H9 (cell line): Measurements from ENCODE around the gene ASCL1. TPM values are rescaled to one million over a fixed set of nuclear protein-coding genes. Genes with fewer than 3 reads are reported as not detected.

Experiments used
- DNase-seq: peaks from one replicate; pipeline ENCODE4 v3.0.0-alpha.2; 2017
- H2AFZ ChIP-seq: one replicate; pipeline ENCODE4 v1.6.1; 2013; ENCODE audit warnings: mild to moderate bottlenecking, low read length, control low read depth, moderate library complexity
- H2AK5ac ChIP-seq: 2 replicates; pipeline ENCODE4 v1.6.1; 2013; ENCODE audit warnings: low read length, control low read depth, mixed read lengths; ENCODE audit not compliant: insufficient read length
- H2BK120ac ChIP-seq: one replicate; pipeline ENCODE4 v1.6.1; 2013; ENCODE audit warnings: low read depth, mild to moderate bottlenecking, low read length, control low read depth, inconsistent platforms; ENCODE audit not compliant: poor library complexity, severe bottlenecking
- H2BK12ac ChIP-seq: 2 replicates; pipeline ENCODE4 v1.6.1; 2013; ENCODE audit warnings: low read length, control low read depth, mixed read lengths, low read depth; ENCODE audit not compliant: insufficient read length
- H2BK15ac ChIP-seq: 2 replicates; pipeline ENCODE4 v1.6.1; 2013; ENCODE audit warnings: low read depth, low read length, control low read depth
- H2BK20ac ChIP-seq: one replicate; pipeline ENCODE4 v1.6.1; 2013; ENCODE audit warnings: low read depth, mild to moderate bottlenecking, low read length, control low read depth, inconsistent platforms; ENCODE audit not compliant: poor library complexity, severe bottlenecking
- H2BK5ac ChIP-seq: 2 replicates; pipeline ENCODE4 v1.6.1; 2013; ENCODE audit warnings: low read length, control low read depth, mixed read lengths; ENCODE audit not compliant: insufficient read length
- H3K14ac ChIP-seq: 2 replicates; pipeline ENCODE4 v1.6.1; 2013; ENCODE audit warnings: low read length, control low read depth; ENCODE audit not compliant: insufficient read depth
- H3K18ac ChIP-seq: 2 replicates; pipeline ENCODE4 v1.6.1; 2013; ENCODE audit warnings: low read depth, mild to moderate bottlenecking, mixed read lengths, low read length, control low read depth; ENCODE audit not compliant: insufficient read length
- H3K23ac ChIP-seq: 2 replicates; pipeline ENCODE4 v1.6.1; 2013; ENCODE audit warnings: low read length, control low read depth, mixed read lengths, low read depth; ENCODE audit not compliant: insufficient read length
- H3K23me2 ChIP-seq: 2 replicates; pipeline ENCODE4 v1.6.1; 2013; ENCODE audit warnings: low read depth, mild to moderate bottlenecking, mixed read lengths, low read length, control low read depth; ENCODE audit not compliant: insufficient read length, poor library complexity, severe bottlenecking
- H3K27ac ChIP-seq: 2 replicates; pipeline ENCODE4 v1.5.1; 2013; ENCODE audit warnings: low read length, control low read depth, mixed read lengths, low read depth; ENCODE audit not compliant: insufficient read length
- H3K27me3 ChIP-seq: 2 replicates; pipeline ENCODE4 v1.6.1; 2013; ENCODE audit warnings: low read length, control low read depth, inconsistent platforms; ENCODE audit not compliant: insufficient read depth
- H3K4ac ChIP-seq: 2 replicates; pipeline ENCODE4 v1.6.1; 2013; ENCODE audit warnings: low read depth, mild to moderate bottlenecking, control low read depth, inconsistent platforms, low read length, moderate library complexity
- H3K4me1 ChIP-seq: 2 replicates; pipeline ENCODE4 v1.6.1; 2013; ENCODE audit warnings: low read length, control low read depth, inconsistent platforms; ENCODE audit not compliant: insufficient read depth
- H3K4me2 ChIP-seq: 2 replicates; pipeline ENCODE4 v1.6.1; 2013; ENCODE audit warnings: low read length, control low read depth, mixed read lengths; ENCODE audit not compliant: insufficient read length, insufficient read depth
- H3K56ac ChIP-seq: 2 replicates; pipeline ENCODE4 v1.6.1; 2013; ENCODE audit warnings: low read depth, mild to moderate bottlenecking, mixed read lengths, low read length, control low read depth; ENCODE audit not compliant: insufficient read length
- H3K79me1 ChIP-seq: 2 replicates; pipeline ENCODE4 v1.6.1; 2013; ENCODE audit warnings: low read depth, mild to moderate bottlenecking, moderate library complexity, low read length, control low read depth, inconsistent platforms; ENCODE audit not compliant: insufficient read depth, poor library complexity, severe bottlenecking
- H3K79me2 ChIP-seq: 2 replicates; pipeline ENCODE4 v1.6.1; 2013; ENCODE audit warnings: low read length, control low read depth, inconsistent platforms; ENCODE audit not compliant: insufficient read depth
- H3K9ac ChIP-seq: 2 replicates; pipeline ENCODE4 v1.6.1; 2013; ENCODE audit warnings: low read length, control low read depth, mixed read lengths; ENCODE audit not compliant: insufficient read length; ENCODE audit errors: extremely low read depth
- H3K9me3 ChIP-seq: one replicate; pipeline ENCODE4 v1.6.1; 2013; ENCODE audit warnings: low read depth, low read length, inconsistent platforms; ENCODE audit not compliant: control insufficient read depth
- H3T11ph ChIP-seq: one replicate; pipeline ENCODE4 v1.6.1; 2013; ENCODE audit warnings: mild to moderate bottlenecking, low read length, control low read depth, inconsistent platforms
- H4K20me1 ChIP-seq: one replicate; pipeline ENCODE4 v1.6.1; 2013; ENCODE audit not compliant: control insufficient read depth, insufficient read length, insufficient read depth
- H4K5ac ChIP-seq: 2 replicates; pipeline ENCODE4 v1.6.1; 2013; ENCODE audit warnings: low read depth, mild to moderate bottlenecking, mixed read lengths, low read length, control low read depth; ENCODE audit not compliant: insufficient read length
- H4K8ac ChIP-seq: replicated peaks from 2 replicates; pipeline ENCODE4 v1.6.1; 2013; ENCODE audit warnings: low read length, control low read depth, mixed read lengths, low read depth; ENCODE audit not compliant: insufficient read length
- H4K91ac ChIP-seq: 2 replicates; pipeline ENCODE4 v1.6.1; 2013; ENCODE audit warnings: low read depth, mild to moderate bottlenecking, moderate library complexity, mixed read lengths, low read length, control low read depth; ENCODE audit not compliant: insufficient read length
- H3K27ac Mint-ChIP-seq, 3 experiments: 2 replicates in 2 of 3; 3 replicates in 1 of 3; pipeline ENCODE4 v1.8.0; 2020 to 2021; ENCODE audit warnings: mixed read lengths in 3 of 3, mild to moderate bottlenecking in 1 of 3, moderate library complexity in 1 of 3
- H3K27me3 Mint-ChIP-seq: 2 replicates; pipeline ENCODE4 v1.8.0; 2021; ENCODE audit warnings: low read depth, mild to moderate bottlenecking, moderate library complexity, mixed read lengths
- H3K36me3 Mint-ChIP-seq, 3 experiments: 2 replicates in 2 of 3; 3 replicates in 1 of 3; pipeline ENCODE4 v1.8.0; 2020 to 2021; ENCODE audit warnings: low read depth in 3 of 3, mixed read lengths in 3 of 3; ENCODE audit not compliant: insufficient read depth in 1 of 3
- H3K4me1 Mint-ChIP-seq, 2 experiments: 2 replicates each; pipeline ENCODE4 v1.8.0; 2020; ENCODE audit warnings: mixed read lengths in 2 of 2
- H3K4me3 Mint-ChIP-seq, 2 experiments: 2 replicates in 1 of 2; 3 replicates in 1 of 2; pipeline ENCODE4 v1.8.0; 2020 to 2021; ENCODE audit warnings: mild to moderate bottlenecking in 2 of 2, mixed read lengths in 2 of 2, moderate library complexity in 1 of 2
- H3K9me3 Mint-ChIP-seq, 2 experiments: 2 replicates in 1 of 2; 3 replicates in 1 of 2; pipeline ENCODE4 v1.8.0; 2020; ENCODE audit warnings: mild to moderate bottlenecking in 2 of 2, mixed read lengths in 2 of 2, moderate library complexity in 1 of 2
- WGBS: extraction: QIAGEN DNeasy Blood & Tissue Kit; methylation state at CpG from one replicate; pipeline ENCODE4 v1.1.7; 2013; ENCODE audit warnings: missing lambda C conversion rate, low lambda C conversion rate, mixed read lengths; ENCODE audit not compliant: insufficient read length; ENCODE audit errors: extremely low coverage; 5-methylcytosine and 5-hydroxymethylcytosine counted together
- total RNA-seq: library from RNA; stranded (reverse); gene quantifications from 2 replicates; pipeline ENCODE4 v1.2.1, GENCODE V29; 2021
- TF ChIP-seq, protein P1 (sequence below): fragments of 200-600 bp; sonication (generic); conservative IDR thresholded peaks from 3 replicates; pipeline ENCODE4 v1.8.0; 2021; ENCODE audit warnings: antibody characterized with exemption, mild to moderate bottlenecking

Gene ASCL1
- total RNA-seq, 1 experiment from 2014 or later: not detected

DNA sequence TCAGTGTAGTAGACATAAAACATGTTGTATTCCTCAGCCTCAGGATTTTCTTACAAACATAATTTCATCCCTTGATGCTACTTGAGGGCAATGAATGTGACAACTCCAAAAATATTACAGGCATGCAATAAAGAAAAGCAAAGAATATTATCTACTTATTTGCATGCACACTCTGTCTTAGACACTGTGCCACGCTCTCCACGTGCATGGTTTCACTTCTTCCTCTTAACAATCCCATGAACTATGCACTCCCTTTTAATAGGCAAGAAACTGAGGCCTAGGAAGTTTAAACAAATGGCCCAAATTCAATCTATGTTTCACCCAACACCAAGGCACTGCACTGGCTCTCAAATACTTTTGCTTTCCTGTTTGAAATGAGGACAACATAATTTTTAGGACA lies 38.6 kb upstream of the ASCL1 start:
- no peak overlapping the region for H2BK12ac ChIP-seq
- no peak overlapping the region for H3K18ac ChIP-seq
- H3K4me2 ChIP-seq: no peak overlapping the region
- TF ChIP-seq, protein P1, sequence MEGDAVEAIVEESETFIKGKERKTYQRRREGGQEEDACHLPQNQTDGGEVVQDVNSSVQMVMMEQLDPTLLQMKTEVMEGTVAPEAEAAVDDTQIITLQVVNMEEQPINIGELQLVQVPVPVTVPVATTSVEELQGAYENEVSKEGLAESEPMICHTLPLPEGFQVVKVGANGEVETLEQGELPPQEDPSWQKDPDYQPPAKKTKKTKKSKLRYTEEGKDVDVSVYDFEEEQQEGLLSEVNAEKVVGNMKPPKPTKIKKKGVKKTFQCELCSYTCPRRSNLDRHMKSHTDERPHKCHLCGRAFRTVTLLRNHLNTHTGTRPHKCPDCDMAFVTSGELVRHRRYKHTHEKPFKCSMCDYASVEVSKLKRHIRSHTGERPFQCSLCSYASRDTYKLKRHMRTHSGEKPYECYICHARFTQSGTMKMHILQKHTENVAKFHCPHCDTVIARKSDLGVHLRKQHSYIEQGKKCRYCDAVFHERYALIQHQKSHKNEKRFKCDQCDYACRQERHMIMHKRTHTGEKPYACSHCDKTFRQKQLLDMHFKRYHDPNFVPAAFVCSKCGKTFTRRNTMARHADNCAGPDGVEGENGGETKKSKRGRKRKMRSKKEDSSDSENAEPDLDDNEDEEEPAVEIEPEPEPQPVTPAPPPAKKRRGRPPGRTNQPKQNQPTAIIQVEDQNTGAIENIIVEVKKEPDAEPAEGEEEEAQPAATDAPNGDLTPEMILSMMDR: no peak
- H3K27ac Mint-ChIP-seq: no peak overlapping the region
- no peaks in the 10 kb centered on the region for H3K79me1 ChIP-seq
- H3K56ac ChIP-seq: no peak overlapping the region
- no peak overlapping the region for H3K9ac ChIP-seq
- H2BK20ac ChIP-seq: no peak overlapping the region
- H4K5ac ChIP-seq: no peak overlapping the region
- peaks cover 11% of the 10 kb centered on the region for H3K27me3 Mint-ChIP-seq
- no peaks in the 10 kb centered on the region for H3K36me3 Mint-ChIP-seq
- H3K9me3 Mint-ChIP-seq: no peaks in the 10 kb centered on the region
- no peak overlapping the region for H3T11ph ChIP-seq
- no peak overlapping the region for H3K23ac ChIP-seq
- H3K4me1 ChIP-seq: no peaks in the 10 kb centered on the region; the same call in 1 of the 2 replicates
- no peak overlapping the region for H2BK5ac ChIP-seq
- no peak overlapping the region; a peak in 1 of 5 replicates for H3K4me3 Mint-ChIP-seq
- no peak overlapping the region for H2AFZ ChIP-seq
- H2BK120ac ChIP-seq: no peak overlapping the region
- H3K14ac ChIP-seq: no peak overlapping the region
- H4K91ac ChIP-seq: no peak overlapping the region
- no peak overlapping the region for H3K27ac ChIP-seq
- no peak for DNase-seq
- H3K9me3 ChIP-seq: no peaks in the 10 kb centered on the region
- no peaks in the 10 kb centered on the region for H3K27me3 ChIP-seq
- H3K4ac ChIP-seq: no peak overlapping the region
- H4K8ac ChIP-seq: no peak overlapping the region
- no CpG with 5 or more reads among the region's 2 CpGs for WGBS
- H3K23me2 ChIP-seq: no peaks in the 10 kb centered on the region
- H3K4me1 Mint-ChIP-seq: peaks cover 22 to 27% of the 10 kb centered on the region in 2 experiments
- no peaks in the 10 kb centered on the region for H4K20me1 ChIP-seq
- no peak overlapping the region for H2AK5ac ChIP-seq
- H2BK15ac ChIP-seq: no peak overlapping the region
- H3K79me2 ChIP-seq: no peaks in the 10 kb centered on the region
